ENCODE results near the gene CDKAL1.

DNA sequence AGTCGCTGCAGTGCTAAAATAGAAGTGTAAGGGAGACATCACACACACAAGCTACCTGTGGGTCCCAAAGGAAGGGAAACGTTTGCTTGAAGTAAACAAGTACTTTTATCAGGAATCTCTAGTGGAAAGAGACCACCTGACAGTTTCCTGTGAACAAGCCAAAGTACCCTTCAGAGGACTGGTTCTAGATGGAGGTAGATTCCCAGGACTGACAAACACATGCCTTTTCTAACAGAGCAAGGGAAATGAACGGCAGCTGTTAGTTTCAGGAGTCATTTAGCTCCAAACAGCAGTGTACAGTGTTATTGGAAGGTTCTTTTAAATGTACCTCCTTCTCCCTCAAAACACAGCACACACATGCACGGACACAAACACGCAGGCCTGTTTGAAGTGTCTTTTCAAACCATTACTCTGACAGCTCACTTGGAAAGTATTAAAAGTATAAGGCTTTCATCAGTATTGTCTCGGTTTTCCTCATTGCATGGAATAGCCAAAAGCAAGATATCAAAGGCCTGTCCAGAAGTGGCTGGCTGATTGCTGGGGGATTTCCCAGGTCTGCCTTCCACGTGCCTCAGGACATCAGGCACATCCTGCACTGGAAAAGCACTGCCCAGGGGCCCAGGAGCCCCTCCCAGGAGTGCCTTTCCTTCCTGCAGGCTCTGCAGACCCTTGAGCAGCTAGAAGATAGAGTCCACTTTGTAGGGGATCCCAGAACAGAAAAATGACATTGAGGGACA, 666.0 kb downstream of the CDKAL1 start:
- TF ChIP-seq, protein P1, sequence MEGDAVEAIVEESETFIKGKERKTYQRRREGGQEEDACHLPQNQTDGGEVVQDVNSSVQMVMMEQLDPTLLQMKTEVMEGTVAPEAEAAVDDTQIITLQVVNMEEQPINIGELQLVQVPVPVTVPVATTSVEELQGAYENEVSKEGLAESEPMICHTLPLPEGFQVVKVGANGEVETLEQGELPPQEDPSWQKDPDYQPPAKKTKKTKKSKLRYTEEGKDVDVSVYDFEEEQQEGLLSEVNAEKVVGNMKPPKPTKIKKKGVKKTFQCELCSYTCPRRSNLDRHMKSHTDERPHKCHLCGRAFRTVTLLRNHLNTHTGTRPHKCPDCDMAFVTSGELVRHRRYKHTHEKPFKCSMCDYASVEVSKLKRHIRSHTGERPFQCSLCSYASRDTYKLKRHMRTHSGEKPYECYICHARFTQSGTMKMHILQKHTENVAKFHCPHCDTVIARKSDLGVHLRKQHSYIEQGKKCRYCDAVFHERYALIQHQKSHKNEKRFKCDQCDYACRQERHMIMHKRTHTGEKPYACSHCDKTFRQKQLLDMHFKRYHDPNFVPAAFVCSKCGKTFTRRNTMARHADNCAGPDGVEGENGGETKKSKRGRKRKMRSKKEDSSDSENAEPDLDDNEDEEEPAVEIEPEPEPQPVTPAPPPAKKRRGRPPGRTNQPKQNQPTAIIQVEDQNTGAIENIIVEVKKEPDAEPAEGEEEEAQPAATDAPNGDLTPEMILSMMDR (IDR thresholded peaks at IDR 0.05; ENCODE audit: poor library complexity), result no peak
- TF ChIP-seq EZH2 (IDR thresholded peaks at IDR 0.05; ENCODE audit: borderline replicate concordance), result no peak

Measured in hepatocyte (in vitro differentiated cells).